K562 (cell line): ENCODE measurements around the gene MLLT3. TPM values are rescaled to one million over a fixed set of nuclear protein-coding genes. Genes with fewer than 3 reads are reported as not detected.

Experiments
- CREB3L1 ChIP-seq: fragments of 450-650 bp; IDR thresholded peaks from 2 replicates; pipeline ENCODE4 v1.6.1; 2014; ENCODE audit warnings: low read depth, mild to moderate bottlenecking, moderate library complexity, borderline replicate concordance
- DDX20 ChIP-seq: fragments of 450-650 bp; IDR thresholded peaks from 2 replicates; pipeline ENCODE4 v1.6.1; 2016; ENCODE audit warnings: missing genetic modification characterization, low read depth, mild to moderate bottlenecking, missing compliant biosample characterization, moderate library complexity
- GMEB1 ChIP-seq: fragments of 250-450 bp; sonication (Bioruptor Pico); IDR thresholded peaks from 2 replicates; pipeline ENCODE4 v1.4.0; 2020; ENCODE audit warnings: mild to moderate bottlenecking
- HNRNPH1 ChIP-seq: fragments of 200-400 bp; formaldehyde crosslinking; optimal IDR thresholded peaks from 2 replicates; pipeline ENCODE3; 2017; ENCODE audit warnings: low read depth, mild to moderate bottlenecking, low read length, moderate library complexity
- polyA plus RNA-seq, 8 experiments: library from polyadenylated mRNA; depleted of rRNA in 4 of 8; stranded (reverse) in 5 of 8; unstranded in 3 of 8; fragments of >200 nt; fragmentation: Nextera tagmentation in 2 of 8; fragmentation: Illumina TruSeq in 1 of 8; extraction: Ambion mirVana in 2 of 8; extraction: Trizol in 1 of 8; gene quantifications; 2 replicates each; pipeline versions ENCODE4 v1.2.1 to v1.2.3, GENCODE V29; 2011 to 2014; ENCODE audit warnings: inconsistent platforms in 1 of 8, missing spikeins in 1 of 8
- total RNA-seq, 7 experiments: library from RNA; depleted of rRNA in 6 of 7; stranded (reverse); fragments of >200 nt in 6 of 7; fragmentation: Illumina TruSeq in 2 of 7; extraction: Trizol in 2 of 7; gene quantifications; 2 replicates each; pipeline versions ENCODE4 v1.2.1 to v1.2.3, GENCODE V29; 2011 to 2021; ENCODE audit warnings: low replicate concordance in 1 of 7
- TF ChIP-seq, protein P1 (sequence below): fragments of 150-350 bp; IDR thresholded peaks from 2 replicates; pipeline ENCODE4 v1.6.1; 2014; ENCODE audit warnings: low read depth, mild to moderate bottlenecking, low read length, borderline replicate concordance
- TF ChIP-seq, protein P2 (sequence below): fragments of 450-650 bp; IDR thresholded peaks from 2 replicates; pipeline ENCODE4 v1.6.1; 2018; ENCODE audit not compliant: partially characterized antibody

The MLLT3 gene
- total and polyA plus RNA-seq, 9 of the 15 experiments (the other 6 are each of a cell fraction or from before 2014, with no cell fraction given), result 0.07 to 0.42 (median 0.22) TPM; not detected in 4

DNA sequence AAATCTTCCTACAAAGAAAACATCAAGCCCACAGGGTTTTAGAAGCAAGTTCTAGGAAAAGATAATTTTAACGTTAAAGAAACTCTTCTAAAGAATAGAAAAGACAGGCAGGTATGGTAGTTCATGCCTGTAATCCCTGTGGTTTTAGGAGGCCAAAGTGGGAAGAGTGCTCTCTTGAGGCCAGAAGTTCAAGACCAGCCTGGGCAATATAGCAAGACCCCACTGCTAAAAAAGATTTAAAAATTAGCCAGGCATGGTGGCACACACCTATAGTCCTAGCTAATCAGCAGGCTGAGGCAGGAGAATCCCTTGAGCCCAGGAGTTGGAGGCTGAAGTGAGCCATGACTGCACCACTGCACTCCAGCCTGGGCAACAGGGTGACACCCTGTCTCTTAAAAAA, 193.3 kb downstream of the MLLT3 start (continued):
- TF ChIP-seq GMEB1 (no peak), HNRNPH1 (no peak), DDX20 (tag) (no peak), CREB3L1 (no peak)
- TF ChIP-seq, protein P1, sequence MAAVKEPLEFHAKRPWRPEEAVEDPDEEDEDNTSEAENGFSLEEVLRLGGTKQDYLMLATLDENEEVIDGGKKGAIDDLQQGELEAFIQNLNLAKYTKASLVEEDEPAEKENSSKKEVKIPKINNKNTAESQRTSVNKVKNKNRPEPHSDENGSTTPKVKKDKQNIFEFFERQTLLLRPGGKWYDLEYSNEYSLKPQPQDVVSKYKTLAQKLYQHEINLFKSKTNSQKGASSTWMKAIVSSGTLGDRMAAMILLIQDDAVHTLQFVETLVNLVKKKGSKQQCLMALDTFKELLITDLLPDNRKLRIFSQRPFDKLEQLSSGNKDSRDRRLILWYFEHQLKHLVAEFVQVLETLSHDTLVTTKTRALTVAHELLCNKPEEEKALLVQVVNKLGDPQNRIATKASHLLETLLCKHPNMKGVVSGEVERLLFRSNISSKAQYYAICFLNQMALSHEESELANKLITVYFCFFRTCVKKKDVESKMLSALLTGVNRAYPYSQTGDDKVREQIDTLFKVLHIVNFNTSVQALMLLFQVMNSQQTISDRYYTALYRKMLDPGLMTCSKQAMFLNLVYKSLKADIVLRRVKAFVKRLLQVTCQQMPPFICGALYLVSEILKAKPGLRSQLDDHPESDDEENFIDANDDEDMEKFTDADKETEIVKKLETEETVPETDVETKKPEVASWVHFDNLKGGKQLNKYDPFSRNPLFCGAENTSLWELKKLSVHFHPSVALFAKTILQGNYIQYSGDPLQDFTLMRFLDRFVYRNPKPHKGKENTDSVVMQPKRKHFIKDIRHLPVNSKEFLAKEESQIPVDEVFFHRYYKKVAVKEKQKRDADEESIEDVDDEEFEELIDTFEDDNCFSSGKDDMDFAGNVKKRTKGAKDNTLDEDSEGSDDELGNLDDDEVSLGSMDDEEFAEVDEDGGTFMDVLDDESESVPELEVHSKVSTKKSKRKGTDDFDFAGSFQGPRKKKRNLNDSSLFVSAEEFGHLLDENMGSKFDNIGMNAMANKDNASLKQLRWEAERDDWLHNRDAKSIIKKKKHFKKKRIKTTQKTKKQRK, result no peak
- TF ChIP-seq, protein P2, sequence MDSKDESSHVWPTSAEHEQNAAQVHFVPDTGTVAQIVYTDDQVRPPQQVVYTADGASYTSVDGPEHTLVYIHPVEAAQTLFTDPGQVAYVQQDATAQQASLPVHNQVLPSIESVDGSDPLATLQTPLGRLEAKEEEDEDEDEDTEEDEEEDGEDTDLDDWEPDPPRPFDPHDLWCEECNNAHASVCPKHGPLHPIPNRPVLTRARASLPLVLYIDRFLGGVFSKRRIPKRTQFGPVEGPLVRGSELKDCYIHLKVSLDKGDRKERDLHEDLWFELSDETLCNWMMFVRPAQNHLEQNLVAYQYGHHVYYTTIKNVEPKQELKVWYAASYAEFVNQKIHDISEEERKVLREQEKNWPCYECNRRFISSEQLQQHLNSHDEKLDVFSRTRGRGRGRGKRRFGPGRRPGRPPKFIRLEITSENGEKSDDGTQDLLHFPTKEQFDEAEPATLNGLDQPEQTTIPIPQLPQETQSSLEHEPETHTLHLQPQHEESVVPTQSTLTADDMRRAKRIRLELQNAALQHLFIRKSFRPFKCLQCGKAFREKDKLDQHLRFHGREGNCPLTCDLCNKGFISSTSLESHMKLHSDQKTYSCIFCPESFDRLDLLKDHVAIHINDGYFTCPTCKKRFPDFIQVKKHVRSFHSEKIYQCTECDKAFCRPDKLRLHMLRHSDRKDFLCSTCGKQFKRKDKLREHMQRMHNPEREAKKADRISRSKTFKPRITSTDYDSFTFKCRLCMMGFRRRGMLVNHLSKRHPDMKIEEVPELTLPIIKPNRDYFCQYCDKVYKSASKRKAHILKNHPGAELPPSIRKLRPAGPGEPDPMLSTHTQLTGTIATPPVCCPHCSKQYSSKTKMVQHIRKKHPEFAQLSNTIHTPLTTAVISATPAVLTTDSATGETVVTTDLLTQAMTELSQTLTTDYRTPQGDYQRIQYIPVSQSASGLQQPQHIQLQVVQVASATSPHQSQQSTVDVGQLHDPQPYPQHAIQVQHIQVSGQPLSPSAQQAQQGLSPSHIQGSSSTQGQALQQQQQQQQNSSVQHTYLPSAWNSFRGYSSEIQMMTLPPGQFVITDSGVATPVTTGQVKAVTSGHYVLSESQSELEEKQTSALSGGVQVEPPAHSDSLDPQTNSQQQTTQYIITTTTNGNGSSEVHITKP, result no peak
